ENCODE results near the gene KIF21B. TPM values are rescaled to one million over a fixed set of nuclear protein-coding genes. Genes with fewer than 3 reads are reported as not detected.

KIF21B gene
- total RNA-seq (2014; rRNA removed; shearing (Covaris generic); ENCODE audit: low replicate concordance), result 0.33 and 0.42 TPM in 2 replicates

GRCh38 chr1:201023517-201023902 lies at the start of gene KIF21B:
Gene KIF21B (minus strand): TSS chr1:201023714. CDS start chr1:201023383, 331 bp downstream.
- H3K4me3 ChIP-seq, result peak within 1 kb of the TSS; percentile 34
- peak; percentile 79 for DNase-seq
- no peaks in the 10 kb centered on the region for H3K36me3 ChIP-seq
- 0 out of 2 replicates have a peak, but pooled peaks cover 4% of the 10 kb centered on the region for H3K27me3 ChIP-seq
- H3K9me3 ChIP-seq, result no peaks in the 10 kb centered on the region

- H3K4me3 ChIP-seq, result no peak overlapping the region
- H3K9me3 ChIP-seq, result no peaks in the 10 kb centered on the region
- H3K36me3 ChIP-seq, result no peaks in the 10 kb centered on the region
- no peak for DNase-seq
- H3K27me3 ChIP-seq, result no peaks in the 10 kb centered on the region
These were observed 49.4 kb upstream of the KIF21B start for GRCh38 chr1:201072922-201073321.

- Histone ChIP-seq H3K27me3 (no peaks in the 10 kb centered on the region), H3K9me3 (no peaks in the 10 kb centered on the region), H3K4me3 (no peak overlapping the region), H3K36me3 (no peaks in the 10 kb centered on the region)
- DNase-seq, result peak; percentile 23
These were observed 48.6 kb upstream of the KIF21B start for GRCh38 chr1:201072149-201072548.

- no peak for DNase-seq
- H3K9me3 ChIP-seq, result no peaks in the 10 kb centered on the region
- H3K4me3 ChIP-seq, result no peak overlapping the region
- H3K36me3 ChIP-seq, result no peaks in the 10 kb centered on the region
- no peaks in the 10 kb centered on the region for H3K27me3 ChIP-seq
These were observed 46.1 kb upstream of the KIF21B start for GRCh38 chr1:201069636-201070035.

GRCh38 chr1:201068976-201069375 lies 45.5 kb upstream of the KIF21B start:
- Histone ChIP-seq H3K36me3 (no peaks in the 10 kb centered on the region), H3K4me3 (no peak overlapping the region), H3K9me3 (no peaks in the 10 kb centered on the region), H3K27me3 (no peaks in the 10 kb centered on the region)
- DNase-seq, result no peak

GRCh38 chr1:201066986-201067385 lies 43.5 kb upstream of the KIF21B start:
- Histone ChIP-seq H3K27me3 (no peaks in the 10 kb centered on the region), H3K36me3 (no peaks in the 10 kb centered on the region), H3K4me3 (no peak overlapping the region), H3K9me3 (no peaks in the 10 kb centered on the region)
- no peak for DNase-seq

- no peak for DNase-seq
- Histone ChIP-seq H3K27me3 (no peaks in the 10 kb centered on the region), H3K36me3 (no peaks in the 10 kb centered on the region), H3K9me3 (no peaks in the 10 kb centered on the region), H3K4me3 (no peak overlapping the region)
These were observed 42.2 kb upstream of the KIF21B start for GRCh38 chr1:201065686-201066085.

- Histone ChIP-seq H3K27me3 (no peaks in the 10 kb centered on the region), H3K36me3 (no peaks in the 10 kb centered on the region), H3K9me3 (no peaks in the 10 kb centered on the region), H3K4me3 (no peak overlapping the region)
- DNase-seq, result no peak
These were observed 41.3 kb upstream of the KIF21B start for GRCh38 chr1:201064806-201065205.

- no peak for DNase-seq
- no peaks in the 10 kb centered on the region for H3K36me3 ChIP-seq
- H3K9me3 ChIP-seq, result no peaks in the 10 kb centered on the region
- no peaks in the 10 kb centered on the region for H3K27me3 ChIP-seq
- no peak overlapping the region for H3K4me3 ChIP-seq
These were observed 39.6 kb upstream of the KIF21B start for GRCh38 chr1:201063145-201063544.

GRCh38 chr1:201062511-201063091 lies 39.1 kb upstream of the KIF21B start:
- DNase-seq, result no peak
- no peaks in the 10 kb centered on the region for H3K9me3 ChIP-seq
- H3K4me3 ChIP-seq, result no peak overlapping the region
- no peaks in the 10 kb centered on the region for H3K27me3 ChIP-seq
- H3K36me3 ChIP-seq, result no peaks in the 10 kb centered on the region

- Histone ChIP-seq H3K9me3 (no peaks in the 10 kb centered on the region), H3K36me3 (no peaks in the 10 kb centered on the region), H3K27me3 (no peaks in the 10 kb centered on the region), H3K4me3 (no peak overlapping the region)
- DNase-seq, result no peak
These were observed 38.4 kb upstream of the KIF21B start for GRCh38 chr1:201061886-201062285.

- H3K4me3 ChIP-seq, result no peak overlapping the region
- DNase-seq, result no peak
- no peaks in the 10 kb centered on the region for H3K36me3 ChIP-seq
- H3K9me3 ChIP-seq, result no peaks in the 10 kb centered on the region
- H3K27me3 ChIP-seq, result no peaks in the 10 kb centered on the region
These were observed 37.5 kb upstream of the KIF21B start for GRCh38 chr1:201061049-201061448.

GRCh38 chr1:201060586-201060985 lies 37.1 kb upstream of the KIF21B start:
- DNase-seq, result no peak
- Histone ChIP-seq H3K27me3 (no peaks in the 10 kb centered on the region), H3K9me3 (no peaks in the 10 kb centered on the region), H3K4me3 (no peak overlapping the region), H3K36me3 (no peaks in the 10 kb centered on the region)

- DNase-seq, result no peak
- Histone ChIP-seq H3K27me3 (no peaks in the 10 kb centered on the region), H3K4me3 (no peak overlapping the region), H3K9me3 (no peaks in the 10 kb centered on the region), H3K36me3 (no peaks in the 10 kb centered on the region)
These were observed 36.5 kb upstream of the KIF21B start for GRCh38 chr1:201059871-201060555.

- H3K9me3 ChIP-seq, result no peaks in the 10 kb centered on the region
- H3K27me3 ChIP-seq, result no peaks in the 10 kb centered on the region
- no peak for DNase-seq
- H3K4me3 ChIP-seq, result no peak overlapping the region
- no peaks in the 10 kb centered on the region for H3K36me3 ChIP-seq
These were observed 35.9 kb upstream of the KIF21B start for GRCh38 chr1:201059401-201059800.

- Histone ChIP-seq H3K9me3 (no peaks in the 10 kb centered on the region), H3K27me3 (0 out of 2 replicates have a peak, but pooled peaks cover 2% of the 10 kb centered on the region), H3K36me3 (no peaks in the 10 kb centered on the region), H3K4me3 (no peak overlapping the region)
- no peak for DNase-seq
These were observed 30.6 kb upstream of the KIF21B start for GRCh38 chr1:201054091-201054543.

- H3K27me3 ChIP-seq, result peaks cover 4% of the 10 kb centered on the region; the same call in 1 of the 2 replicates
These were observed 29.8 kb upstream of the KIF21B start for GRCh38 chr1:201053155-201053860.

More at GRCh38 chr1:201053155-201053860, 29.8 kb upstream of the KIF21B start:
- Histone ChIP-seq H3K9me3 (no peaks in the 10 kb centered on the region), H3K4me3 (no peak overlapping the region), H3K36me3 (no peaks in the 10 kb centered on the region)
- no peak for DNase-seq

All from MG63 (cell line).